Fibroblast of pulmonary artery (primary cell): ENCODE results near the gene SEPTIN12.

ENCODE experiments used
- DNase-seq: peaks from one replicate; pipeline ENCODE4 v3.0.0-alpha.2; 2010; ENCODE audit warnings: low read depth
- H3K4me3 ChIP-seq: replicated peaks from 2 replicates; pipeline ENCODE4 v1.5.1; 2011; ENCODE audit warnings: low read depth, mild to moderate bottlenecking, control low read depth, low read length, moderate library complexity
- CTCF ChIP-seq: IDR thresholded peaks from 2 replicates; pipeline ENCODE4 v1.5.1; 2011; ENCODE audit warnings: mild to moderate bottlenecking, control low read depth, low read length, inconsistent platforms; ENCODE audit errors: missing control alignments

The SEPTIN12 gene

GRCh38 chr16:4729876-4730275, 58.3 kb downstream of the SEPTIN12 start:
- no peak for TF ChIP-seq CTCF
- DNase-seq, result no peak
- no peak overlapping the region for H3K4me3 ChIP-seq

- no peak for TF ChIP-seq CTCF
- no peak overlapping the region for H3K4me3 ChIP-seq
- no peak for DNase-seq
These were observed 59.5 kb downstream of the SEPTIN12 start for GRCh38 chr16:4728676-4729075.
